ENCODE measurements around the gene SNRK.

DNA sequence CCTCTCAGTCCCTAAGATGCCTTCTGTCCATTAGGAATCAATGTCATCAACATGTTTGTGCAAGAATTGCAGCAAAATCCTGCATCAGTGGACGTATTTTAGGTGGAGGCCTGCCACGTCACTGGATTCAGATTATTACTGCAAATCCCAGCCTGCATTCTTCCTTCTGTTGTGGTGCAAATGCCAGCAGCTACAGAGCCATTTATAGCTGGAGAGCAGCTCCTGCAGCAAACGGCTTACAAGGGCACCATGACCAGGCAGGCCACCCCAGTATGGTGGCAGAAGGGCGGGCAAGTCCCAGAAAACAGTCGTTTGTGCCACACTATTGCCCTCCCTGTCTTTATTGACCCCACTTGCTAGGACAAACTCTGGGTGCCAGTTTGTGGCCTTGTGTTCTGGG lies 74.7 kb downstream of the SNRK start:
- TF ChIP-seq ZNF274 (IDR thresholded peaks at IDR 0.05; ENCODE audit: low read depth, low read length), result no peak
- TF ChIP-seq SUZ12 (IDR thresholded peaks at IDR 0.05; ENCODE audit: extremely low read depth, insufficient read depth, insufficient read length), result no peak

All from NT2/D1 (cell line).